Fibroblast of lung (primary cell): ENCODE data around the gene ZNF185. TPM values are rescaled to one million over a fixed set of nuclear protein-coding genes. Genes with fewer than 3 reads are reported as not detected.

ENCODE experiments used
- DNase-seq, 2 donors: peaks; one replicate each; pipeline versions ENCODE4 v3.0.0 to v3.0.0-alpha.2; 2010; ENCODE audit warnings: low read depth in 2 of 2
- H2AFZ ChIP-seq: 2 replicates; pipeline ENCODE4 v1.5.1; 2012; ENCODE audit warnings: low read length, control low read depth, inconsistent platforms
- H3K27ac ChIP-seq: 2 replicates; pipeline ENCODE4 v1.5.1; 2011; ENCODE audit warnings: low read length, control low read depth; ENCODE audit not compliant: insufficient read depth
- H3K27me3 ChIP-seq: 2 replicates; pipeline ENCODE4 v1.5.1; 2011; ENCODE audit warnings: mild to moderate bottlenecking, low read length; ENCODE audit not compliant: control insufficient read depth, insufficient read depth
- H3K36me3 ChIP-seq: 2 replicates; pipeline ENCODE4 v1.5.1; 2011; ENCODE audit warnings: low read length; ENCODE audit not compliant: control insufficient read depth, insufficient read depth
- H3K4me1 ChIP-seq: 2 replicates; pipeline ENCODE4 v1.5.1; 2011; ENCODE audit warnings: low read length; ENCODE audit not compliant: control insufficient read depth, insufficient read depth; ENCODE audit errors: extremely low read depth
- H3K4me2 ChIP-seq: 2 replicates; pipeline ENCODE4 v1.5.1; 2011; ENCODE audit warnings: low read length, control low read depth; ENCODE audit not compliant: insufficient read depth; ENCODE audit errors: extremely low read depth
- H3K4me3 ChIP-seq, 4 experiments: fragments of 200-600 bp in 1 of 4; sonication (generic) in 1 of 4; replicated peaks in 1 of 4; 2 replicates each; pipeline ENCODE4 v1.5.1; 2011 to 2016; ENCODE audit warnings: low read length in 4 of 4, low read depth in 3 of 4, mild to moderate bottlenecking in 3 of 4, control low read depth in 2 of 4, inconsistent platforms in 1 of 4, mixed read lengths in 1 of 4; ENCODE audit not compliant: insufficient read depth in 1 of 4; ENCODE audit errors: control extremely low read depth in 1 of 4
- H3K79me2 ChIP-seq: 2 replicates; pipeline ENCODE4 v1.5.1; 2012; ENCODE audit warnings: mild to moderate bottlenecking, low read length, inconsistent platforms; ENCODE audit not compliant: control insufficient read depth, insufficient read depth
- H3K9ac ChIP-seq: 2 replicates; pipeline ENCODE4 v1.5.1; 2011; ENCODE audit warnings: mild to moderate bottlenecking, low read length, control low read depth; ENCODE audit not compliant: insufficient read depth
- H3K9me3 ChIP-seq: 2 replicates; pipeline ENCODE4 v1.5.1; 2012; ENCODE audit warnings: low read depth, low read length; ENCODE audit not compliant: control insufficient read depth, insufficient read depth
- H4K20me1 ChIP-seq: 2 replicates; pipeline ENCODE4 v1.5.1; 2011; ENCODE audit warnings: low read length; ENCODE audit not compliant: control insufficient read depth, insufficient read depth; ENCODE audit errors: extremely low read depth
- EZH2 ChIP-seq: IDR thresholded peaks from 2 replicates; pipeline ENCODE4 v1.5.1; 2012; ENCODE audit warnings: low read length, control low read depth, mild to moderate bottlenecking; ENCODE audit errors: missing control alignments
- polyA plus RNA-seq, 2 donors: library from polyadenylated mRNA; depleted of rRNA in 1 of 2; stranded (reverse) in 1 of 2; unstranded in 1 of 2; fragments of >200 nt; gene quantifications; 2 replicates each; pipeline ENCODE4 v1.2.1, GENCODE V29; 2011 to 2012; ENCODE audit warnings: missing spikeins in 1 of 2
- total RNA-seq: library from RNA; depleted of rRNA; stranded (reverse); fragments of >200 nt; gene quantifications from 2 replicates; pipeline ENCODE4 v1.2.1, GENCODE V29; 2014
- TF ChIP-seq, protein P1 (sequence below), 2 donors: IDR thresholded peaks in 1 of 2; conservative IDR thresholded peaks in 1 of 2; 1 replicate in 1 of 2; 2 replicates in 1 of 2; pipeline ENCODE4 v1.5.1; 2011 to 2012; ENCODE audit warnings: low read length in 2 of 2, control low read depth in 1 of 2, inconsistent platforms in 1 of 2, low read depth in 1 of 2, mild to moderate bottlenecking in 1 of 2

Gene ZNF185
- total and polyA plus RNA-seq, 2 donors (not counting 1 experiment from before 2014, with no cell fraction given), result 0.66 to 4.2 TPM

DNA sequence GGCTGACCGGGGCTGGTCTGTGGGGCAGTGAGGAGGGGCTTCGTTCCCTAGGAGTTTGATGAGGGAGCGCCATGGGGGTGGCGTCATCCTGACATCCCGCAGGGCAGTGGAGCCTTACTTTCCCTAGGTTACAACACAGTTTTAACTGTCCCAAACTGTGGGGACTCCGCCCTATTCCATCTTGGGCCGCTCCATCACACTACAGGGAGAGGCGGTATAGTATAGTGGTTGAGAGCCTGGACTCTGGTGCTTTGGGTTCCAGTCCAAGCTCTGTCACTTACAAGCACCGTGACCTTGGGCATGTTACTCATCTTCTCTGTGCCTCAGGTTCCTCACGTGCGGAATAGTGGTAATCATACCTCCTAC, 44.2 kb downstream of the ZNF185 start:
- no peaks in the 10 kb centered on the region for H3K79me2 ChIP-seq
- H3K4me2 ChIP-seq, result peak overlapping the region; percentile 58
- peak overlapping the region; percentile 60 for H3K9ac ChIP-seq
- H2AFZ ChIP-seq, result peak overlapping the region; percentile 47
- TF ChIP-seq, protein P1, sequence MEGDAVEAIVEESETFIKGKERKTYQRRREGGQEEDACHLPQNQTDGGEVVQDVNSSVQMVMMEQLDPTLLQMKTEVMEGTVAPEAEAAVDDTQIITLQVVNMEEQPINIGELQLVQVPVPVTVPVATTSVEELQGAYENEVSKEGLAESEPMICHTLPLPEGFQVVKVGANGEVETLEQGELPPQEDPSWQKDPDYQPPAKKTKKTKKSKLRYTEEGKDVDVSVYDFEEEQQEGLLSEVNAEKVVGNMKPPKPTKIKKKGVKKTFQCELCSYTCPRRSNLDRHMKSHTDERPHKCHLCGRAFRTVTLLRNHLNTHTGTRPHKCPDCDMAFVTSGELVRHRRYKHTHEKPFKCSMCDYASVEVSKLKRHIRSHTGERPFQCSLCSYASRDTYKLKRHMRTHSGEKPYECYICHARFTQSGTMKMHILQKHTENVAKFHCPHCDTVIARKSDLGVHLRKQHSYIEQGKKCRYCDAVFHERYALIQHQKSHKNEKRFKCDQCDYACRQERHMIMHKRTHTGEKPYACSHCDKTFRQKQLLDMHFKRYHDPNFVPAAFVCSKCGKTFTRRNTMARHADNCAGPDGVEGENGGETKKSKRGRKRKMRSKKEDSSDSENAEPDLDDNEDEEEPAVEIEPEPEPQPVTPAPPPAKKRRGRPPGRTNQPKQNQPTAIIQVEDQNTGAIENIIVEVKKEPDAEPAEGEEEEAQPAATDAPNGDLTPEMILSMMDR (conservative IDR thresholded peaks at IDR 0.05 in 1 of 2, IDR thresholded peaks at IDR 0.05 in 1 of 2; ENCODE audit: low read depth in 1 of 2, low read length in 2 of 2), result no peak
- H3K36me3 ChIP-seq, result no peaks in the 10 kb centered on the region
- DNase-seq, result no peak
- H3K9me3 ChIP-seq, result no peaks in the 10 kb centered on the region
- peak overlapping the region; percentile 43 to 61 (median 52) for H3K4me3 ChIP-seq
- no peaks in the 10 kb centered on the region for H3K4me1 ChIP-seq
- H3K27me3 ChIP-seq, result no peaks in the 10 kb centered on the region
- no peaks in the 10 kb centered on the region for H4K20me1 ChIP-seq
- H3K27ac ChIP-seq, result peak overlapping the region; percentile 61

DNA sequence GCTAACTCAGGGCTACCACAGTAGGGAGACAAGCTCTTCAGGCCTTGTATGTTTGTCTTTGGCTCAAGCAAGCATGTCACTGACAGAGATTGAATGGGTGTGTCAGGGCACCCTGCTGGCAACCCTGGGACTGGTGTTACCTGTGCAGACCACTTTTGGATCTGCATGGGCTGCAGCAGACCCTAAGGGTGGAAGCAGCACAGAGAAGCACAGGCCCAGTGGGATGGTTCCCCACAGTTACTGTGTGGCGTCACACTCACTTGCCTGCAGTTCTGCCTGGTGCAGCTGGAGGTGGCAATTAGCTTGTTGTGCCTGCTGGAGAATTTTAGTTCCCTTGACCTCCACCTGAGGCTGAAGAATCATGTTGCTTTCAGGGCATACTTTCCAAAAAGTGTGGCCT, 46.0 kb downstream of the ZNF185 start:
- Histone ChIP-seq H3K4me2 (no peak overlapping the region), H3K36me3 (no peaks in the 10 kb centered on the region), H3K9me3 (no peaks in the 10 kb centered on the region), H3K4me1 (no peaks in the 10 kb centered on the region), H4K20me1 (no peaks in the 10 kb centered on the region), H3K9ac (no peak overlapping the region), H3K4me3 (no peak overlapping the region), H3K79me2 (no peaks in the 10 kb centered on the region), H2AFZ (no peak overlapping the region), H3K27me3 (no peaks in the 10 kb centered on the region), H3K27ac (no peak overlapping the region)
- no peak for TF ChIP-seq EZH2
- TF ChIP-seq, protein P1 (conservative IDR thresholded peaks at IDR 0.05 in 1 of 2, IDR thresholded peaks at IDR 0.05 in 1 of 2; ENCODE audit: low read depth in 1 of 2, low read length in 2 of 2), result no peak
- no peak for DNase-seq

DNA sequence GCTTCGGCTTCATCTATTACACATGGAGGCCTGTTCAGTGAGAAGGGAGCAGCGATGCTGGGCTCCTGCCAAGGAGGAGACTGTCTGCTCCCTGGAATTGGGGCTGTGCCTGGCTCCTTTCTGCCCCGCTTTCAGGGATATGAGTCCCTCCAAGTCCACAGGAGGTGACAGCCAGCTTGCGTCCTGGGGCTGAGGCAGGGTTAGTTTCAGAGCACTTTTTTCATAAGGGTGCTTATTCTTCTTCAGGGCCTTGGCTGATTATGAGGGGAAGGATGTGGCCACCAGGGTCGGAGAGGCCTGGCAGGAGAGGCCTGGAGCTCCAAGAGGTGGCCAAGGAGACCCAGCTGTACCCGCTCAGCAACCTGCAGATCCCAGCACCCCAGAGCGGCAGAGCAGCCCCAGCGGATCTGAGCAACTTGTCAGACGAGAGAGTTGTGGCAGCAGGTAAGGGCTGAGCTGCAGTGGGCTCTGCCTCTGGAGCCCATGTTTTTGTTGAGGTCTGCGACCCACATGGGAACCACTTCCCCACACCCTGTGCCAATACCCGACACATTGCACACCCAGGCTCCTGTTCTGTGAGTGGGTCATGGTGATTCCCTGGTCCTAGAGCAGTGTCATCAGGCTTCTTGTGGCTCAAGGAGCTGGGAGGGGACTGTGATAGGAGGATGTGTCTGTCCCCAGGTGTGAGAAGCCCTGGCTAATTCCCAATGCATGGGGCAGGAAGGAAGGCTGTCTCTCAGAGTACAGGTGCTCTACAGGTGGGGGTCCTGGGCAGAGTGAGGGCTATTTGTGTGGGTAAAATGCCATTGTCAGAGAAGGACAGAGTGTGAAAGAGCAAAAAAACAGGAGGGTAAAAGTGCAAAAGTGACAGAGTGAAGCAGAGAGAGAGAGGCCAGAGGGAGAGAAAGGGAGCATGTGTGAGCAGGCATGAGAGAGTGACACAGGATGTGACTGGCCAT, 47.4 kb downstream of the ZNF185 start:
- Histone ChIP-seq H3K27me3 (no peaks in the 10 kb centered on the region), H3K9me3 (no peaks in the 10 kb centered on the region), H3K4me2 (no peak overlapping the region), H3K79me2 (no peaks in the 10 kb centered on the region), H3K9ac (no peak overlapping the region), H2AFZ (no peak overlapping the region), H3K36me3 (no peaks in the 10 kb centered on the region), H3K27ac (no peak overlapping the region), H4K20me1 (no peaks in the 10 kb centered on the region), H3K4me1 (no peaks in the 10 kb centered on the region), H3K4me3 (no peak overlapping the region)
- TF ChIP-seq, protein P1 (conservative IDR thresholded peaks at IDR 0.05 in 1 of 2, IDR thresholded peaks at IDR 0.05 in 1 of 2; ENCODE audit: low read depth in 1 of 2, low read length in 2 of 2), result no peak
- no peak for TF ChIP-seq EZH2
- DNase-seq, result no peak
